Gastroesophageal sphincter (tissue), 3 donors: ENCODE measurements around the gene ZNF777.

Experiments
- POLR2A ChIP-seq, 2 donors: fragments of 450-650 bp; IDR thresholded peaks; one replicate each; pipeline ENCODE4 v1.6.1; 2017; ENCODE audit warnings: antibody characterized with exemption in 2 of 2, mild to moderate bottlenecking in 2 of 2, moderate library complexity in 1 of 2
- POLR2AphosphoS5 ChIP-seq: sonication (generic); formaldehyde crosslinking; IDR thresholded peaks from one replicate; pipeline ENCODE4 v1.6.1; 2017; ENCODE audit warnings: antibody characterized with exemption
- TF ChIP-seq, protein P1 (sequence below), 4 experiments: fragments of 200-600 bp in 2 of 4; fragments of 450-650 bp in 2 of 4; sonication (generic) in 1 of 4; IDR thresholded peaks; one replicate each; pipeline ENCODE4 v1.5.1; 2017 to 2019; ENCODE audit warnings: antibody characterized with exemption in 4 of 4, mild to moderate bottlenecking in 2 of 4, moderate library complexity in 2 of 4

DNA sequence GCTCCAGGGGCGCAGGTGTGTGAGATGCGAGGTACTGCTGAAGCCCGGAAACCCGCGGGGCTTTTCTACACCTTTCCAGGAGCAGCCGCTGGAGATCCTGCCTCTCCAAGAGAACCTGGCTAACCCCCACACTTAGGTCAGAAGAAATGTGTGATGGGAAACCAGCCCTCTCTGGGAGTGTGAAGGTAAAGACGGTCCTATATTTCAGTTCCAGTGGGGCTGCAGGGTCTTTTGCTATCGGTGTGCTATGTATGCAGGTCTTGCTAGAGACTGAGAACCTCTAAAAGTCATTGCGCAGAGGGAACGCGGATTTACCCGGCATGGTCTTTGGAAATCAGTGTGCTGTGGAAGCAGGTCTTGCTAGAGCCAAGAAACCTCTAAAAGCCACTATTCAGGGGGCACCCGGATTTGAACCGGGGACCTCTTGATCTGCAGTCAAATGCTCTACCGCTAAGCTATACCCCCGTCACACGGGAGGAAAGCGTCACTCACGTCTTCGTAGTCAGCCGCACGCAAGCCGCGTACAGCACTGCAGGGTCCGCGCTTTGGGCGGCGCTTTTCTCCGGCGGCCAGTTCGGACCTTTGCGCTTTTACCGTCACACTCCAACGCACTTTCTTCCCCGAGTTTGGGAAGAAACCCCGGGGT is 46.0 kb downstream of the ZNF777 start:
- TF ChIP-seq, protein P1, sequence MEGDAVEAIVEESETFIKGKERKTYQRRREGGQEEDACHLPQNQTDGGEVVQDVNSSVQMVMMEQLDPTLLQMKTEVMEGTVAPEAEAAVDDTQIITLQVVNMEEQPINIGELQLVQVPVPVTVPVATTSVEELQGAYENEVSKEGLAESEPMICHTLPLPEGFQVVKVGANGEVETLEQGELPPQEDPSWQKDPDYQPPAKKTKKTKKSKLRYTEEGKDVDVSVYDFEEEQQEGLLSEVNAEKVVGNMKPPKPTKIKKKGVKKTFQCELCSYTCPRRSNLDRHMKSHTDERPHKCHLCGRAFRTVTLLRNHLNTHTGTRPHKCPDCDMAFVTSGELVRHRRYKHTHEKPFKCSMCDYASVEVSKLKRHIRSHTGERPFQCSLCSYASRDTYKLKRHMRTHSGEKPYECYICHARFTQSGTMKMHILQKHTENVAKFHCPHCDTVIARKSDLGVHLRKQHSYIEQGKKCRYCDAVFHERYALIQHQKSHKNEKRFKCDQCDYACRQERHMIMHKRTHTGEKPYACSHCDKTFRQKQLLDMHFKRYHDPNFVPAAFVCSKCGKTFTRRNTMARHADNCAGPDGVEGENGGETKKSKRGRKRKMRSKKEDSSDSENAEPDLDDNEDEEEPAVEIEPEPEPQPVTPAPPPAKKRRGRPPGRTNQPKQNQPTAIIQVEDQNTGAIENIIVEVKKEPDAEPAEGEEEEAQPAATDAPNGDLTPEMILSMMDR (IDR thresholded peaks at IDR 0.05), result no peak
- TF ChIP-seq POLR2A (IDR thresholded peaks at IDR 0.05) (no peak), POLR2AphosphoS5 (no peak)
